ENCODE data around the gene COA7.

- no peak for TF ChIP-seq CTCF (IDR thresholded peaks at IDR 0.05; ENCODE audit: low read length)
- TF ChIP-seq EZH2 (IDR thresholded peaks at IDR 0.05; ENCODE audit: borderline replicate concordance, low read length), result no peak
These were observed 41.7 kb upstream of the COA7 start for GRCh38 chr1:52739699-52740467.
